ENCODE data around the gene ABCG4.

The ABCG4 gene

DNA sequence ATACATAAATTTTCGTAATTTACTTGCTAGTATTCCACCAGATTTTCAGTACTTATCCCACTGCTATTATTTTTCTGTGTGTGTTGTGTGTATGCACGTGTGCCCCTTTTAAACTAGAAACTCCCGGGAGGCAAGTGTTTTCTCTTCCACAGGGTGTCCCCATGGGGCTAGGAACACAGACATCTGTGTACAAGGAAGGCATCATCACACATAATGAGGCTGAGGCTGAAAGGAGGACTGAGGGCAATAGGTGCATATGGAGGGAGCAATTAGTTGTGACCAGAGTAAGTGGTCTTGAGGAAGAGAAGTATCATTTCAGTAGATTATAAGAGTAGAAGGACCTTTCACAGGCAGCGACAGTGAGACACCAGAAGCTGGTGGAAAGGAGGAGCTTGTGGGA, 45.1 kb upstream of the ABCG4 start:
- in situ Hi-C loops (cut with HindIII; ENCODE audit: low sequenced_read_pairs) = no loop called here
- DNase-seq (ENCODE audit: low read depth, low spot score) = no peak
- H3K4me3 ChIP-seq (ENCODE audit: low read depth, low read length) = no peak overlapping the region
- TF ChIP-seq, protein P1, sequence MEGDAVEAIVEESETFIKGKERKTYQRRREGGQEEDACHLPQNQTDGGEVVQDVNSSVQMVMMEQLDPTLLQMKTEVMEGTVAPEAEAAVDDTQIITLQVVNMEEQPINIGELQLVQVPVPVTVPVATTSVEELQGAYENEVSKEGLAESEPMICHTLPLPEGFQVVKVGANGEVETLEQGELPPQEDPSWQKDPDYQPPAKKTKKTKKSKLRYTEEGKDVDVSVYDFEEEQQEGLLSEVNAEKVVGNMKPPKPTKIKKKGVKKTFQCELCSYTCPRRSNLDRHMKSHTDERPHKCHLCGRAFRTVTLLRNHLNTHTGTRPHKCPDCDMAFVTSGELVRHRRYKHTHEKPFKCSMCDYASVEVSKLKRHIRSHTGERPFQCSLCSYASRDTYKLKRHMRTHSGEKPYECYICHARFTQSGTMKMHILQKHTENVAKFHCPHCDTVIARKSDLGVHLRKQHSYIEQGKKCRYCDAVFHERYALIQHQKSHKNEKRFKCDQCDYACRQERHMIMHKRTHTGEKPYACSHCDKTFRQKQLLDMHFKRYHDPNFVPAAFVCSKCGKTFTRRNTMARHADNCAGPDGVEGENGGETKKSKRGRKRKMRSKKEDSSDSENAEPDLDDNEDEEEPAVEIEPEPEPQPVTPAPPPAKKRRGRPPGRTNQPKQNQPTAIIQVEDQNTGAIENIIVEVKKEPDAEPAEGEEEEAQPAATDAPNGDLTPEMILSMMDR (IDR thresholded peaks at IDR 0.05; ENCODE audit: low read depth, low read length) = no peak

- H3K4me3 ChIP-seq (ENCODE audit: low read depth, low read length) = peak within 1 kb of the TSS; percentile 77
- TF ChIP-seq, protein P1 (IDR thresholded peaks at IDR 0.05; ENCODE audit: low read depth, low read length) = no peak
- DNase-seq (ENCODE audit: low read depth, low spot score) = peak; percentile 92
- in situ Hi-C loops (cut with HindIII; ENCODE audit: low sequenced_read_pairs) = no loop called here
Measured at GRCh38 chr11:119106564-119107537, 42.0 kb upstream of the ABCG4 start, which contains the start of gene C2CD2L. TSS of gene C2CD2L (plus strand) at chr11:119107344. CDS start at chr11:119107742, 398 bp downstream.

- TF ChIP-seq, protein P1 (IDR thresholded peaks at IDR 0.05; ENCODE audit: low read depth, low read length) = no peak
- DNase-seq (ENCODE audit: low read depth, low spot score) = no peak
- in situ Hi-C loops (cut with HindIII; ENCODE audit: low sequenced_read_pairs) = no loop called here
- H3K4me3 ChIP-seq (ENCODE audit: low read depth, low read length) = peak overlapping the region; percentile 77
Measured at GRCh38 chr11:119107538-119108145, 41.2 kb upstream of the ABCG4 start.

- H3K4me3 ChIP-seq (ENCODE audit: low read depth, low read length) = peak overlapping the region; percentile 77
- in situ Hi-C loops (cut with HindIII; ENCODE audit: low sequenced_read_pairs) = no loop called here
- DNase-seq (ENCODE audit: low read depth, low spot score) = no peak
- TF ChIP-seq, protein P1 (IDR thresholded peaks at IDR 0.05; ENCODE audit: low read depth, low read length) = no peak
Measured at GRCh38 chr11:119108146-119108856, 40.6 kb upstream of the ABCG4 start.

DNA sequence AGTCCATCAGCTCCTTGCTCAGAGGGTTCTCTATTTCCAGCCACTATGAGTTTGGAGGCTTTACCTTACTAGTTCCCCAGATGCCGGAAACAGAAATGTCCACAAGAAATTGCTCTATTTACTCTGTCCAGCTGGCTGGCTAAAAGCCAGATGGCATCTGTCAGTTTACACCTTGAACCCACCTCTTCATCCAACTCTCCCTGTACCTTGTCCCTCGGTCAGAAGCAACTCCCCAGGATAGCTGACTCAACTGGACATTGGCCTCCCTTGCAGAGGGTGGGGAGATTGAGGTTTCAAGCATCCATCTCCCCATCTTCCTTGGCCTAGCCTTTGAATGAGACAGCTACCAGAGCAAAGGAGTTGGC, 40.0 kb upstream of the ABCG4 start:
- no peak for DNase-seq (ENCODE audit: low read depth, low spot score)
- no peak overlapping the region for H3K4me3 ChIP-seq (ENCODE audit: low read depth, low read length)
- TF ChIP-seq, protein P1 (IDR thresholded peaks at IDR 0.05; ENCODE audit: low read depth, low read length) = no peak
- in situ Hi-C loops (cut with HindIII; ENCODE audit: low sequenced_read_pairs) = no loop called here

DNA sequence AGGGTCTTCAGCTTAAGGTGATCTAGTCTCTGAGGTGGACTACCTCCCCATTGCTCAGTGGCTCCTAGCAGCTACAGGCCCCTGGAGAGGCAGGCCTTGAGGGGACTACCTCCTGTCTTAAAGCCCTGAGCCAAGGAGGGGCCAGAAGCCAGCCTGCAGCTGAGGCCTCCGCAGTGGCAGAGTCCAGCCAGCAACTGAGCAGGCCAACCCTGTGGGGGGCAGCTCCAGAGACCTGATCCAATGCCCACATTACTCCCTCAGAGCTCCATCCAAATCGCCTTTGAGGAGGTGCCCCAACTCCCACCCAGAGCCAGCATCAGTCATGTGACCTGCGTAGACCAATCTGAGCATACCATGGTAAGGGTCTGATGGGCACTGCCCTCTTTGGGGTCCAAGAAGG, 39.0 kb upstream of the ABCG4 start:
- in situ Hi-C loops (cut with HindIII; ENCODE audit: low sequenced_read_pairs) = no loop called here
- TF ChIP-seq, protein P1 (IDR thresholded peaks at IDR 0.05; ENCODE audit: low read depth, low read length) = no peak
- H3K4me3 ChIP-seq (ENCODE audit: low read depth, low read length) = no peak overlapping the region
- no peak for DNase-seq (ENCODE audit: low read depth, low spot score)

Data from astrocyte of the spinal cord (primary cell).